HG03159 (cell line): ENCODE measurements around the gene RRP1B.
A peak's percentile ranks its signal among the peaks of the same experiment; 100 is the strongest.
"Not testable (repeated sequence)": the region's sequence is repeated elsewhere in the genome, so short reads cannot be mapped to it uniquely, and the experiment has no call there.

ENCODE experiments used
- ATAC-seq: cut with Tn5 transposase; IDR thresholded peaks from one replicate; pipeline ENCODE4 v1.9.1; 2021; ENCODE audit warnings: mild to moderate bottlenecking, moderate library complexity; ENCODE audit not compliant: unreplicated experiment

Gene RRP1B, protein sequence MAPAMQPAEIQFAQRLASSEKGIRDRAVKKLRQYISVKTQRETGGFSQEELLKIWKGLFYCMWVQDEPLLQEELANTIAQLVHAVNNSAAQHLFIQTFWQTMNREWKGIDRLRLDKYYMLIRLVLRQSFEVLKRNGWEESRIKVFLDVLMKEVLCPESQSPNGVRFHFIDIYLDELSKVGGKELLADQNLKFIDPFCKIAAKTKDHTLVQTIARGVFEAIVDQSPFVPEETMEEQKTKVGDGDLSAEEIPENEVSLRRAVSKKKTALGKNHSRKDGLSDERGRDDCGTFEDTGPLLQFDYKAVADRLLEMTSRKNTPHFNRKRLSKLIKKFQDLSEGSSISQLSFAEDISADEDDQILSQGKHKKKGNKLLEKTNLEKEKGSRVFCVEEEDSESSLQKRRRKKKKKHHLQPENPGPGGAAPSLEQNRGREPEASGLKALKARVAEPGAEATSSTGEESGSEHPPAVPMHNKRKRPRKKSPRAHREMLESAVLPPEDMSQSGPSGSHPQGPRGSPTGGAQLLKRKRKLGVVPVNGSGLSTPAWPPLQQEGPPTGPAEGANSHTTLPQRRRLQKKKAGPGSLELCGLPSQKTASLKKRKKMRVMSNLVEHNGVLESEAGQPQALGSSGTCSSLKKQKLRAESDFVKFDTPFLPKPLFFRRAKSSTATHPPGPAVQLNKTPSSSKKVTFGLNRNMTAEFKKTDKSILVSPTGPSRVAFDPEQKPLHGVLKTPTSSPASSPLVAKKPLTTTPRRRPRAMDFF

GRCh38 chr21:43659136-43660000 is at the start of gene RRP1B, which contains the start of gene HSF2BP:
RRP1B (plus strand) TSS chr21:43659560; CDS start chr21:43659665, 105 bp downstream.
HSF2BP (minus strand) TSS chr21:43659488; CDS start chr21:43658096, 1,392 bp downstream.
- peak; percentile 69 for ATAC-seq

DNA sequence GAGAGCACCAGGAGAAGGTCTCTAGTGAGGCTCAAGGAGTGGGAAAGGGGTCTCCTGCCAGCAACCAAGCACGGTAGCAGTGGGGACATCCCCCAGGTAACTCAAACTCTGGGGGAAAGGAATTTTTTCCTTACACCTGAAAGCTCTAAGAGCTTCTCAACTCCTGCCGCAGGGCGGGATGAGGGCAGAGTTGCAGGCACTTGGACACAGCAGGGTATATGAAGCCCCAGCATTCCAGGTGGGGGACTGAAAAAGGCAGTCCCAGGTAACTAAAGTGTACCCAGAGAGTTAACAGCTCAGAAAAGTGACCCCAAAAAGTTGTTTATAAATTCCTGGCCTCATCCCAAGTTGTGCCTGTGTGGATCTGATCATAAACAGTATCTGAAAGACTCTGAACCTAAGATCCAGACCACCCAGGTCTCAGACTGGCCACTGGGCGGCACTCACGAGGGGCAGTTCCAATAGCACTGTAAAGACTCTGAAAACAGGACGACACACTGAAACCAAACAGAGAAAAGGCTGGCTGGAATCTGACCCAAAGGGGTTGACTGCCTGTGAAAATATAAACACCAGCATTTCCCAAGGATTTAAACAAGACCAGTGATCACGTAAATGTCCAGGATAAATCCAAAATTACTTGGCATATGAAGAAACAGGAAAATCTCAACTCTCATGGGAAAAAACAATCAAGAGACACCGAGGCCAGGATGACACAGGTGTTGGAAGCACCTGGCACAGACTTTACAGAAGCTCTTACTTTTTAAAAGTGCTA is 47.6 kb upstream of the RRP1B start:
- ATAC-seq, result no peak

DNA sequence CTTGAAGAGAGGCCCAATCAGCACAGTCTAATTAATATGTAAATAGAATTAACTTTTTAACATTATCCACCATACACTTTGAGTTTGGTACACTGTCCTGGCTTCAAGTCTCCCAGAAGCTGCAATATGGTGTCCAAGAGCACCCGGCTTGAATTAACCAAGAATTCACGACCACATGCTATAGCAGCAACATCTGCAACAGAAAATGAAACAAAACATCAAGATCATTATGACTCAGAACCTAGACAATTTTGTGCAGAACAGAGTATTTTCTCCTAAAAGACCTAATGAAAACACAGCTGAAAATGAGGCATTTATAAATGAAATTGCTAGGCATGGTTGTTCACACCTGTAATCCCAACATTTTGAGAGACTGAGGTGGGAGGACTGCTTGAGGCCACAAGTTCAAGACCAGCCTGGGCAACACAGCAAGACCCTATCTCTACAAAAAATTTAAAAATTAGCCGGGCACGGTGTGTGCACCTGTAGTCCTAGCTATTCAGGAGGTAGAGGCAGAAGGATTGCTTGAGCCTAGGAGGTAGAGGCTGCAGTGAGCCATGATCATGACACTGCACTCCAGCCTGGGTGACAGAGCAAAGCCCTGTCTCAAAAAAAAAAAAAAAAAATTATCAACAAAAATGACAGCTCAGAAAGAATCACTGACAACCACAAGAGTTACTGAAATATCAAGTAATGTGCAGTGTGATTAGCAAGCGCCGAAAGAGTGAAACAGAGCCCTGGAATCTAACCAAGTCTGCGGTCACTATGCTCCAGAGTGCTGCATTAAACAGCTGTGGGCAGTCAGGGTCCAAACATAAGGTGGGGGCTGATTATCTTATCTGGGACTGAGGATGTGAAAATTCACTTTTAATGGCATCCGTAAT is 45.4 kb upstream of the RRP1B start:
- no peak for ATAC-seq

DNA sequence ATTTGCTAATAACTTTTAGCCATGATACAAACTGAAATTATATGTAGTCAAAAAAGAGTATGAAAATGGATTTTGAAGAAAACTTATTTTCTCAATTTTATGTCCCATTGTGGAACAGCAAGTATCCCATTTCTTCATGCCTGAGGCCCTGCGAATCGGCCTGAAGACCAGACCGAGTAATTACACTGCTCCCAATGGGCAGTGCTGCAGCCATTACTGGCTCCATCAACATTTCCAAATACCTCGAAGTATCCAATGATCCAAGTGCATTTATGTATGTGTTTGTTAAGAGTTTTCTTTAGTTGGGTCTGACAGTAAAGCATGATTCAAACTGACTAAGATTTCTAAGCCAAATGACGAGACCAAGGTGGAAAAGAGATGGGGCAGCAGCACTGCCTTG is 44.5 kb upstream of the RRP1B start:
- no peak for ATAC-seq

DNA sequence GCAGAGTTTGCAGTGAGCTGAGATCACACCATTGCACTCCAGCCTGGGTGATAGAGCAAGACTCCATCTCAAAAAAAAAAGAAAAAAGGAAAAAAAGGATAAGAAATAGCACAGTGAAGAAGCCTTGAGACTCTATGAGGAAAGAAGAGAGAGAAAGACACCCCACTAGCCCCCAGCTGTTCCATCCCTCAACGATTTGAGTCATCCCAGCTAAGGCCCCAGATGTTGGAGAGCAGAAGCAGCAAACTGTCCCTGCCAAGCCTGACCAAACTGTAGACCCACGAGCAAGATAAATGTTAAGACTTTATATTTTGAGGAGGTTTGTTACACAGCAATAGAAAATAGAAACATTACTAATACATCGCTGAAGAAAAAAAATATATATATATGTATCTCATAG is 42.5 kb upstream of the RRP1B start:
- ATAC-seq, result not testable (repeated sequence)

DNA sequence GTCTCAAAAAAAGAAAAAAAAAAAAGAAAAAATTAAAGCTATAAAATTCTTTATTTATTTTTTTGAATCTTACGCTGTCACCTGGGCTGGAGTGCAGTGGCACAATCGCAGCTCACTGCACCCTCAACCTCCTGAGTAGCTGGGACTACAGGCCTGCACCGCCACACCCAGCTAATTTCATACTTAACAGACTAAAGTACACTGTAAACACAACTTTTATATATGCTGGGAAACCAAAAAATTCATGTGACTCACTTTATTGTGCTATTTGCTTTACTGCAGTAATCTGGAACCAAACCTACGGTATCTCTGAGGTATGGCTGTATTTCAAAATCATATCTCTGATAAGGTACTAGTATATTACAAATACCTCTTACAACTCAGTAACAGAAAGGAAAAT is 40.4 kb upstream of the RRP1B start:
- ATAC-seq, result no peak

DNA sequence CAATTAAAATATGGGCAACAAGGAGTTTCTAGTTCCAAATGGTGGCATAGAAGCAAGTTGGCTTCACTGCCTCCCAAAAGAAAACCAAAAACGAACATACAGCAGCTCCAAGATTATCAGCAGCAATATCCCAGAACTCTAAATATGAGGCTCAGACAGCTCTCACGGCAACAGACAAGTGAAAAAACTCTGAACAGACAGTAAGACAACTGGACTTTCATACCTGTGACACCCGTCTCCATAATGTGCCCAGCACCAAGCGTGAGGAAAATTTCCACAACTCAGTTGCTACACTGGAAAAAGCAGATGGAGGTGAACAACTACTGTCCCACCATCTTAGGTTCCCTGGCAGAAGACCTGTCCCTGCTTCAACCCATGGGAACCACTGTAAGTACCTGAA is 40.0 kb upstream of the RRP1B start:
- ATAC-seq, result no peak

DNA sequence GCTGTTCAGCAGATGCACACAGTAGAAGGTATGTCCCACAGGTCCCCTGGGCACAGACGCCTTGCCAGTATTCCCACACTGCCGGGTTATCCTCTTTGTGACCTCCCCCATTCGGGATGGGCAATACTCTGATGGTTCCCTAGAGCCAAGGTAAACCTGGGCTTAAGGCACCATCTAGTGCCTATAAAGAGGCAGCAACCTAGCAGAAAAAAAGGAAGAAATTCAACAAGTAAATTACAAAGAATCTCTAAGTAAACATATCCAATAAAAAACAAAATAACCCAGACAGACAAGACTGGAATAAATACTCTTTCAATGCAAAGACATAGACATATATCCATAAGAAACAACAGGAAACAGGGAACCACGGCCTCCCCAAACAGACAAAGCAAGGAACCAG is 39.5 kb upstream of the RRP1B start:
- ATAC-seq, result no peak

DNA sequence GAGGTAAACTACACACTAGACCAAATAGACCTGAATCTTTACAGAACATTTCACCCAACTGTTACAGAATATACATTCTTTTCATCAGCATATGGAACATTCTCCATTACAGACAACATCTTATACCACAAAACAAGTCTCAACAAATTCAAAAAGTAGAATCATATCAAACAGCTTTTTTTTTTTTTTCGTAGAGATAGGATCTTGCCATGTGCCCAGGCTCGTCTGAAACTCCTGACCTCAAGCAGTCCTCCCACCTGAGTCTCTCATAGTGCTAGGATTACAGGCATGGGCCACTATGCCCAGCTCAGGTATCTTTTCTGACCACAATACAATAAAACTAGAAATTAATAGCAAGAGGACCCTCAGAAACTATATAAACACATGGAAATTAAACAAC is 36.6 kb upstream of the RRP1B start:
- ATAC-seq, result no peak

DNA sequence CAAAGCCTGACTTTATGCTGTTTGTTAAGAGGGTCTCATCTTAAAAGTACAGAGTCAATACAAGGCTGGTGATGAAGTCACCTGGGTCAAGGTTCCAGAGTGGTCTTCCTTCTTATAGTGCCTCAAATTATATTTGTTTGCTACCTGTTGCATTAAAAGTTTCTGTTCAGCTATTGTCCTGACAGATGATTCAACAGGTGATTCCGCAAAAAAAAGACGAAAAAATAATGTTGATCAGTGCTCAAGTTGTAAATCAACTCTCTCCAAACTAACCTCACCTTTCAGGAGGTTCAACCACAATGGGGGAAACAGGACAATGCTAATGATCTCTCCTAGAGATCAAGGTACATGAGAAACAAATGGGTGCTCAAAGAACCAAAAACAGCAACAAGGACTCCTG is 35.8 kb upstream of the RRP1B start:
- ATAC-seq, result no peak

DNA sequence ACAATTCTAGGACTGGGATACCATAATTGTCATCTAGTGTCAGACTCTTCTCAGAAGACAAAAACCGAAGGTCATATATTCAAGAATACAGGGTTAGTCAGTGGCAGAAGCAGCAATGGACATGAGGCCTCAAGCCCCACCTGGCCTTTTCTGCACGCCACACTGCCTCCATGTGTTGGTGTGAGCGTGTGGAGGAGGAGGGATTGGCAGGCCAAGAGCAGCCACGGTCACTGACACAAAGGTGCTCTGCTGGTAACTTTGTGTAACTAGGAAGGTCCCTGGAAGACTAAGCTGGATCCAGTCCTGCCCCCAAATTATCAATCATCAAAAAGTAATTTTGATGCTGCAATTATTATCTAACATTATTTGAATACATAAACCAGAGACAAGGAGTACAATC is 35.0 kb upstream of the RRP1B start:
- ATAC-seq, result no peak

GRCh38 chr21:43626390-43626789 is 33.0 kb upstream of the RRP1B start:
- ATAC-seq, result no peak

DNA sequence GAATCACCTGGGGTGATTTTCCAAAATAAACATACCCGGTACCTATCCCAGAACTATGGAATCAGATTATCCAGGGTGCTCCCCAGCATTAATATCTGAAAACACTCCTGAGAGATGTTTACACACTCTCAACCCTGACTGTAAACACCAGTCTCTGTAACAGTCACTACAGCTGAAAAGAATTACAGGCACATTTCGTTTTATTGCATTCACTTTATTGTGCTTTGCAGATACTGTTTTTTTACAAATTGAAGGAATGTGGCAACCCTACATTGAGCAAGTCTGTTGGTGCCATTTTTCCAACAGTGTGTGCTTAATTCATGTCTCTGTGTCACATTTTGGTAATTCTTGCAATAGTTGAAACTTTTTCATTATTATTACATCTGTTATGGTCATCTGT is 31.8 kb upstream of the RRP1B start:
- no peak for ATAC-seq

GRCh38 chr21:43631411-43632107 is 27.8 kb upstream of the RRP1B start:
- ATAC-seq, result no peak

DNA sequence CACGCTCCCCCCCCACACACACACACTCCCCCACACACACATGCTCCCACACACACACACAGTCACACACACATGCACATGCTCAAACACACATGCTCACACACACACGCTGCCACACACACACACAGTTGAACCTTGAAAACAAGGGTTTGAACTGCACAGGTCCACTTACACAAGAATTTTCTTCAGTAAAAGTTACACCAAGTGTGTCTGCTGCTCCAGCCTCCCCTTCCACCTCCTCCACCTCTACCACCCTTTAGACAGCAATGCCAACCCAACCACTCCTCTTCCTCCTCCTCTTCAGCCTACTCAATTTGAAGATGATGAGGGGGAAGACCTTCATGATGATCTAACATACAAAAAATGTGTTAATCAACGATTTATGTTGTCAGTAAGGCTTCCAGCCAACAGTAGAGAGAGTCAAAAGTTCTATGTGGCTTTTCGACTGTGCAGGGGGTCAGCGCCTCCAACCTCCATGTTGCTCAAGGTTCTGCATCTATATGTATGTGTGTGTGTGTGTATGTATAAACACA is 26.9 kb upstream of the RRP1B start:
- no peak for ATAC-seq

GRCh38 chr21:43634618-43635017 is 24.7 kb upstream of the RRP1B start:
- ATAC-seq, result no peak

DNA sequence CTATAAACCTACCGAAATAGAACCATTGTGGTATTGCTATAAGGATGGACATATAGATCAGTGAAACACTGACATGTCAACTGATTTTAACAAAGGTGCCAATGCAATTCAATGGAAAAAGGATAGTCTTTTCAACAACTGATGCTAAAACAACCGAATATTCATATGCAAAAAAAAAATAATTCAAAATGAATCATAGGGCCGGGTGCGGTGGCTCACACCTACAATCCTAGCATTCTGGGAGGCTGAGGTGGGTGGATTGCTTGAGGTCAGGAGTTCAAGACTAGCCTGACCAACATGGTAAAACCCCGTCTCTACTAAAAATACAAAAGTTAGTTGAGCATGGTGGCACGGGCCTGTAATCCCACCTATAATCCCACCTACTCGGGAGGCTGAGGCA is 23.9 kb upstream of the RRP1B start:
- ATAC-seq, result no peak

GRCh38 chr21:43637530-43638158 is 21.7 kb upstream of the RRP1B start:
- no peak for ATAC-seq
